Breast epithelium (tissue), 4 donors: ENCODE results near the gene NPTXR. TPM values are rescaled to one million over a fixed set of nuclear protein-coding genes. Genes with fewer than 3 reads are reported as not detected.

Experiments
- DNase-seq, 2 donors: peaks; one replicate each; pipeline ENCODE4 v3.0.0-alpha.2; 2019; ENCODE audit warnings: low spot score in 2 of 2
- H3K27ac ChIP-seq, 2 donors: fragments of 200-600 bp; sonication (generic) in 1 of 2; one replicate each; pipeline ENCODE4 v1.5.1; 2016 to 2019; ENCODE audit warnings: mild to moderate bottlenecking in 1 of 2
- H3K27me3 ChIP-seq, 2 donors: fragments of 200-600 bp; sonication (generic) in 1 of 2; one replicate each; pipeline versions ENCODE4 v1.5.1 to v1.6.0; 2017 to 2019; ENCODE audit warnings: control low read depth in 1 of 2, mild to moderate bottlenecking in 1 of 2
- H3K36me3 ChIP-seq: fragments of 200-600 bp; one replicate; pipeline ENCODE4 v1.5.1; 2019
- H3K4me1 ChIP-seq, 2 donors: fragments of 200-600 bp; sonication (generic); one replicate each; pipeline ENCODE4 v1.5.1; 2016 to 2019; ENCODE audit warnings: control low read depth in 1 of 2
- H3K4me3 ChIP-seq, 3 donors: fragments of 200-600 bp; sonication (generic); 1 replicate in 2 of 3; 2 replicates in 1 of 3; pipeline ENCODE4 v1.5.1; 2016 to 2019; ENCODE audit warnings: mild to moderate bottlenecking in 3 of 3, moderate library complexity in 2 of 3
- H3K9me3 ChIP-seq, 2 donors: fragments of 200-600 bp; sonication (generic) in 1 of 2; one replicate each; pipeline ENCODE4 v1.5.1; 2016 to 2019; ENCODE audit warnings: control low read depth in 1 of 2
- CTCF ChIP-seq, 3 donors: fragments of 450-650 bp; IDR thresholded peaks; one replicate each; pipeline ENCODE4 v1.5.1; 2016 to 2017; ENCODE audit warnings: antibody characterized with exemption in 3 of 3, mild to moderate bottlenecking in 3 of 3, moderate library complexity in 3 of 3
- POLR2A ChIP-seq: fragments of 450-650 bp; IDR thresholded peaks from one replicate; pipeline ENCODE4 v1.6.1; 2016; ENCODE audit warnings: antibody characterized with exemption, mild to moderate bottlenecking, moderate library complexity
- POLR2AphosphoS5 ChIP-seq, 3 donors: sonication (generic); formaldehyde crosslinking; IDR thresholded peaks; one replicate each; pipeline ENCODE4 v1.6.1; 2017; ENCODE audit warnings: antibody characterized with exemption in 3 of 3
- intact Hi-C: fragments of 100-400 bp; cut with DNase I; formaldehyde crosslinking; loops from one replicate; pipeline ENCODE4 v1.15.1; 2023; ENCODE audit warnings: low total_unique reads
- total RNA-seq, 3 donors: library from RNA; depleted of rRNA; stranded (reverse); fragments of >200 nt; gene quantifications; one replicate each; pipeline ENCODE4 v1.1.0, GENCODE V29; 2016

The NPTXR gene
- total RNA-seq, 3 donors from 2014 or later: 3.7 to 4.6 (median 4.5) TPM

GRCh38 chr22:38868886-38869381 is 25.1 kb upstream of the NPTXR start:
- no peaks in the 10 kb centered on the region for H3K9me3 ChIP-seq
- intact Hi-C loops: loop anchor here (10.0 kb wide), 1 partner anchor 116 kb away; the partner anchor contains the start of gene APOBEC3B
- TF ChIP-seq CTCF (IDR thresholded peaks at IDR 0.05): peak; percentile 73 to 82 (median 75)
- peak in 1 of 3 donors; percentile 24 for TF ChIP-seq POLR2AphosphoS5 (IDR thresholded peaks at IDR 0.05)
- TF ChIP-seq POLR2A: no peak
- no peak overlapping the region for H3K4me3 ChIP-seq
- no peaks in the 10 kb centered on the region for H3K27me3 ChIP-seq
- peak in 1 of 2 donors; percentile 81 for DNase-seq
- H3K4me1 ChIP-seq: peaks cover 15 to 20% of the 10 kb centered on the region in 2 donors
- H3K27ac ChIP-seq: no peak overlapping the region
- no peaks in the 10 kb centered on the region for H3K36me3 ChIP-seq

GRCh38 chr22:38868286-38868721 is 24.5 kb upstream of the NPTXR start:
- Histone ChIP-seq H3K27ac (no peak overlapping the region), H3K9me3 (no peaks in the 10 kb centered on the region), H3K36me3 (no peaks in the 10 kb centered on the region), H3K4me1 (peaks cover 15 to 20% of the 10 kb centered on the region in 2 donors), H3K27me3 (no peaks in the 10 kb centered on the region), H3K4me3 (no peak overlapping the region)
- TF ChIP-seq POLR2A (no peak), POLR2AphosphoS5 (IDR thresholded peaks at IDR 0.05) (no peak), CTCF (IDR thresholded peaks at IDR 0.05) (no peak)
- DNase-seq: no peak
- intact Hi-C loops: loop anchor here (10.0 kb wide), 1 partner anchor 116 kb away; the partner anchor contains the start of gene APOBEC3B

- H3K36me3 ChIP-seq: no peaks in the 10 kb centered on the region
- intact Hi-C loops: loop anchor here (10.0 kb wide), 1 partner anchor 117 kb away; the partner anchor contains the start of gene APOBEC3B
- no peak overlapping the region for H3K4me3 ChIP-seq
- no peak for DNase-seq
- no peaks in the 10 kb centered on the region for H3K9me3 ChIP-seq
- peaks cover 15 to 20% of the 10 kb centered on the region in 2 donors for H3K4me1 ChIP-seq
- H3K27ac ChIP-seq: no peak overlapping the region
- no peaks in the 10 kb centered on the region for H3K27me3 ChIP-seq
- TF ChIP-seq POLR2A (no peak), POLR2AphosphoS5 (IDR thresholded peaks at IDR 0.05) (no peak), CTCF (IDR thresholded peaks at IDR 0.05) (no peak)
Observed at GRCh38 chr22:38867471-38868285, 23.9 kb upstream of the NPTXR start.

GRCh38 chr22:38867124-38867455 is 23.3 kb upstream of the NPTXR start:
- intact Hi-C loops: loop anchor here (10.0 kb wide), 1 partner anchor 118 kb away; the partner anchor contains the start of gene APOBEC3B
- Histone ChIP-seq H3K27ac (no peak overlapping the region), H3K27me3 (no peaks in the 10 kb centered on the region), H3K4me3 (no peak overlapping the region), H3K36me3 (no peaks in the 10 kb centered on the region), H3K9me3 (no peaks in the 10 kb centered on the region), H3K4me1 (peaks cover 15 to 20% of the 10 kb centered on the region in 2 donors)
- DNase-seq: no peak
- TF ChIP-seq POLR2A: no peak
- TF ChIP-seq CTCF (IDR thresholded peaks at IDR 0.05): no peak
- TF ChIP-seq POLR2AphosphoS5 (IDR thresholded peaks at IDR 0.05): no peak
